ENCODE measurements around the gene REEP3. TPM values are rescaled to one million over a fixed set of nuclear protein-coding genes. Genes with fewer than 3 reads are reported as not detected.

Gene REEP3
- total and polyA plus RNA-seq, 2 of the 8 experiments (the other 6 are each of a cell fraction or from before 2014, with no cell fraction given): 5.8 to 31.5 TPM

GRCh38 chr10:63542835-63543575, 21.8 kb downstream of the REEP3 start (continued):
- TF ChIP-seq RNF2 (IDR thresholded peaks at IDR 0.05; ENCODE audit: borderline replicate concordance, low read depth, low read length, missing control alignments, poor library complexity, severe bottlenecking) (no peak), EP300 (IDR thresholded peaks at IDR 0.05; ENCODE audit: borderline replicate concordance in 1 of 2, low read depth in 2 of 2, low read length in 2 of 2) (no peak), SRF (IDR thresholded peaks at IDR 0.05; ENCODE audit: low read depth, low read length) (no peak), SIN3A (conservative IDR thresholded peaks at IDR 0.05 in 1 of 2, IDR thresholded peaks at IDR 0.05 in 1 of 2; ENCODE audit: low read depth in 1 of 2, low read length in 2 of 2) (no peak), MAX (IDR thresholded peaks at IDR 0.05) (no peak), MAFK (IDR thresholded peaks at IDR 0.05; ENCODE audit: low read depth, low read length) (no peak)

Measured in H1 (cell line).